Stimulated activated CD4-positive, alpha-beta T cell treated with anti-CD3 and anti-CD28 coated beads, Interleukin-12 subunit alpha, Interleukin-12 subunit beta, amount 100 ng/mL, for 4 hours (primary cell): Measurements from ENCODE around the gene CKAP2.
"Not testable (repeated sequence)": the region's sequence is repeated elsewhere in the genome, so short reads cannot be mapped to it uniquely, and the experiment has no call there.

Experiments
- DNase-seq: peaks from one replicate; pipeline ENCODE4 v3.0.0-alpha.2; 2020

Gene CKAP2

DNA sequence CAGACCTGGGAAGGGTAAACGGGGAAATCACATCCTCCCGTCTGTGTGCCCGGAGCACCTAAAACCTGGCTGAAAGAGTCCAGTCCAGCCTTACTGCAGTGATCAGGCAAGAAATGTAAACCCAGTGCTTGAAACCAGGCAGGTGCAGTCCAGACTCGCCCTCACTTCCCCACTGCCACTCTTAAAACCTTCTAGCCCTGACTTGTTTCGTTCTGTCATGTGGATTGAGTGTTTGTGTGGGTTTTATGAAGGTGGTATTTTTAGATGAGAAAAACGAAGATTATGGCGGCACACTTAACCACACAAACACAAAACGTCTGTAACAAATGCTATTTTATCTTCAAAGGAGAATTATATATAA lies 839 bp upstream of the CKAP2 start:
- DNase-seq: no peak

DNA sequence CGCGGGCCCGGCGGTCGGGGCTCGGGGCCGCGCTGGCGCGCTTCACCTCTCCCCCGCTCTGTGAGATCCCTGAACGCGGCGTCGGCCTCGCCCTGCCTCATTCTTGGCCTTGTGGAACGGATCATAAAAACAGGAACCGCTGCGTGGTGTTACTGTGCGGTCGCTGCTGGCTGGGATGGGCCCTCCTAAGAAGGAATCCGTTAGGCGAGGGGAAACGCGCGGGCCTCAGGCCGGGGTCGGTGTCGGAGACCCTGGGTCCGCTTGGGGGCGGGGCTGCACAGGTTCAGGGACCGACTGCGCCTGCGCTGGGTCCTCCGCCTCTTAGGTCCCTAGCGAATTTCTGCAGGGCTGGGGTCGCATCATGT lies 381 bp downstream of the CKAP2 start:
- DNase-seq: peak; percentile 81

DNA sequence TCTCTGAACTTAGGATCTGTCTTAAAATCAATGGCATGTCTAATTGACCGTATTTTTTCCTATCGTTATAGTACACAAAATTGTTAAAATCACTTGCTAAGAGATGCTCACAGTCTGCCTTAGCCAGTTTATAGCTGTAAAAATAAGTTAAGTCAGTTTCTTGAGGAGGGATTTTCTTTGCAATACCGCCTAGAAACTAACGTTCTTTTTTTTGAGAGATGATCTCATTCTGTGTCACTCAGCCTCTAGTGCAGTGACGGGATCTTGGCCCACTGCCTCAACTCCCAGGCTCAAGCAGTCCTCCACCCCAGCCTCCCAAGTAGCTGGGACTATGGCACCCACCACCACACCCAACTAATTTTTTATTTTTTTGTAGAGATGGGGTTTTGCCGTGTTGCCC lies 4.4 kb downstream of the CKAP2 start:
- DNase-seq: no peak

DNA sequence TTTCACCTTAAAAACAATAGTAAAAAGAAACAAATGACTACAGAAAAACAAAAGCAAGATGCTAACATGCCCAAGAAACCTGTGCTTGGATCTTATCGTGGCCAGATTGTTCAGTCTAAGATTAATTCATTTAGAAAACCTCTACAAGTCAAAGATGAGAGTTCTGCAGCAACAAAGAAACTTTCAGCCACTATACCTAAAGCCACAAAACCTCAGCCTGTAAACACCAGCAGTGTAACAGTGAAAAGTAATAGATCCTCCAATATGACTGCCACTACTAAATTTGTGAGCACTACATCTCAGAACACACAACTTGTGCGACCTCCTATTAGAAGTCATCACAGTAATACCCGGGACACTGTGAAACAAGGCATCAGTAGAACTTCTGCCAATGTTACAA lies 6.0 kb downstream of the CKAP2 start:
- DNase-seq: no peak

DNA sequence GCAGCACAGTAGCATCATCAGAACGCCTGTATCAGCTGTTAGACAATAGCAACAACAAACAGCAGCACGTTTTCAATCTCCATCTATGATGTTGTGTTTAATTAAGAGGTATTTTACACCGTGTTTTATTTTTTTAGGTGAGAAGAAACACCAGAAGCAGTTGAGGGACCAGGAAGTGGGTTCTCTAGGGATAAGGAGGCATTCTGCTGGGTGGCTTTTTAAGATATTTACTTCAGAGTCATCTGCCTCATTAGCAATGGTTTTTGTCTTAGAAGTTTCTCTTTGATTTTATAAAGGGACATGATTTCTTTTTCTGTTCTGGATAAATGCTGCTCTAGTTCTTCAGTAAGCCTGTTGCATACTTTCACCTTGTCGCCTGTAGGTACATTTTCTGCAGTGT lies 8.2 kb downstream of the CKAP2 start:
- no peak for DNase-seq

DNA sequence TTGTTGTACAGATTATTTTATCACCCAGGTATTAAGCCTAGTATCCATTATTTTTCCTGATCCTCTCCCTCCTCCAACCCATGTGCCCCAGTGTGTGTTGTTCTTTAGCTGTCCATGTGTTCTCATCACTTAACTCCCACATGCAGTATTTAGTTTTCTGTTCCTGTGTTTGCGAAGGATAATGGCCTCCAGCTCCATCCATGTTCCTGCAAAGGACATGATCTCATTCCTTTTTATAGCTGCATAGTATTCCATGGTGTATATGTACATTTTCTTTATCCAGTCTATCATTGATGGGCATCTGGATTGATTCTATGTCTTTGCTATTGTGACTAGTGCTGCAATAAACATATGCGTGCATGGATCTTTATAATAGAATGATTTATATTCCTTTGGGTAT lies 13.2 kb downstream of the CKAP2 start:
- not testable (repeated sequence) for DNase-seq

DNA sequence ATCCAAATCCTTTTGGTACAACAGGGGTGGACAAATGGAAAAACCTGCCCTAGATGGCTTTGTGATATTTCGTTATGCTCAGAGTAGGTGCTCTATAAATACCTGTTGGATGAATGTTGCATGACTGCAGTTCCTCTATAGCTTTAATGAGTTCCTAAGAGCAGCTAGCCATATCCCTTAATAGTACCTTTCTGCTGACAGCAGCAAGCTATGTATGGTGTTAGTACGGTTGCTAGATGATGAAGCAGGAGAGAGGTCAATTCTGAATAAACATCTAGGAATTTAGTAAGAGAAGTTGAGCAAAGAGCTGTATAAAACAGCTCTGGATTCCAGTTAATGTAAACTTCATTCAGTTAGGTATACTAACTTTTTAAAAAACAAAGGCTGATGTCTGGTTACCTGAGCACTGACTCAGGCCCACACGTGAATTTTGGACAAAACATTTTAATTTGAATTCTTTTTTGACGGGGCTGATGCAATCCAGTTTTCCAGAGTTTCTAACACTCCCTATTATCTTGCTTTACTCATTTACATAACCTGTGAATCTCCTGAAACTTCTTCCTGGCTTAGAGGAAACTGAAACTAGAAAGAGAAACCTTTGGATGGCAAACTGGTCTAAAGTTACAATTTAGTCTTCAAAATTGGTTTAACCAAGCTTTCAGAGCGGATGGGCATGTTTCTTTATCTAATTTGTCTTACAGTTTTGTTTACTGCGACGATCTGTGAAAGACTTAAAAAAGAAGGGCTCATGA lies 25.6 kb downstream of the CKAP2 start:
- not testable (repeated sequence) for DNase-seq

DNA sequence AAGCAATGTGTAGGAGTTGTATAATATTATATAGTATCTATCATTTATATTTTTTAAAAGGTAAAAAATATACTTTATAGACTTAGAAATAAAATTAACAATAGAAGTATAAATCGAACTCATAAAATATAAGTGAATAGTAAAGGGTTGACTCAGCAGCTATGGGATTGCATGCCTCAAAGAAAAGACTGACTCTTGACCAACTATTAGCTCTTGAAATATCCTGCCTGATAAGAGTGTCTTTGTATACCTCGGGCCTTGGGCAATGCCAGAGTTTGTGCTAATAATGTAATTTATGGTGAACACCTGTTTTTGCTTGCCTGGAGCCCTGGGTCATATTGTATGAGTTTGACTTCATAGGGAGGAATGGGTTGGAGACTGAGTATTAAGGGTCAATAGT lies 31.8 kb downstream of the CKAP2 start:
- DNase-seq: not testable (repeated sequence)

DNA sequence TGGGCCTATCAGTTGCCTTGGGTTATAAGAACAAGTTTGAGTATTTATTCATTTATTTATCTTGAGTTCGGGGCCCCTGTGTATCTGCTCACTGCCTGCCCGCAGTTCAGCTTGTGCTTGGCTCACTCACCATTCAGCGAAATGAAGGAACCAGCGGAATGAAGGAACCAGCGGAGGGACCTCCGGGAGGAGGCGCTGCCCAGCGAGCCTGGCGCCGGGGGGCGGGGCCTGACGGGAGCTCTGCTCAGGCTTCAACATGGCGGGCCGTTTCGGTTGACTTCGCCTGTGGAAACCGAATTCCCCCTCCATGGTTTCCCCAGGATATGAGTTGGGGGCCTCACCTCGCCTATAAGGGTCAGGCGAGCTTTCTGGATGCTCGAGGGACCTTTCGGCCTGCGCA lies 33.5 kb downstream of the CKAP2 start:
- DNase-seq: not testable (repeated sequence)

DNA sequence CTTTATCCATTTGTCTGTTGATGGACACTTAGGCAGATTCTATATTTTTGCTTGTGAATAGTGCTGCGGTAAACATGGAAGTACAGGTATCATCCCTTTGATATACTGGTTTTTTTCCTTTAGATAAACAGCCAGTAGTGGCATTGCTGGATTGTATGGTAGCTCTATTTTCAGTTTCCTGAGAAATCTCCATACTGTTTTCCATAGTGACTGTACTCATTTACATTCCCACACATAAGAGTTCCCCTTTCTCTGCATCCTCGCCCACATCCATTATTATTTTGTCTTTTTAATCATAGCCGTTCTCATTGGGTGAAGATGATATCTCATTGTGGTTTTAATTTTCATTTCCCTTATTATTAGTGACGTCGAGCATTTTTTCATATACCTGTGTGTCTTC lies 35.7 kb downstream of the CKAP2 start:
- not testable (repeated sequence) for DNase-seq

DNA sequence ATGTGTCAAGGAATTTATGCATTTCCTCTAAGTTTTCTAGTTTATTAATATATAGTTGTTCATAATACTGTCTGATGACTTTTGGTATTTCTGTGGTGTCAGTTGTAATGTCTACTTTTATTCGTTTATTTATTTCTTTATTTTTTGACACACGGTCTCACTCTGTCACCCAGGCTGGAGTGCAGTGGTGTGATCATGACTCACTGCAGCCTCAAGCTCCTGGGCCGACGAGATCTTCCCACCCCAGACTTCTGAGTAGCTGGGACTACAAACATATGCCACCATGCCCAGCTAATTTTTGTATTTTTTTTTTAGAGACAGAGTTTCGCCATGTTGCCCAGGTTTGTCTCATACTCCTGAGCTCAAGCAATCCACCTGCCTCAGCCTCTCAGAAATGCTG lies 39.0 kb downstream of the CKAP2 start:
- DNase-seq: not testable (repeated sequence)

DNA sequence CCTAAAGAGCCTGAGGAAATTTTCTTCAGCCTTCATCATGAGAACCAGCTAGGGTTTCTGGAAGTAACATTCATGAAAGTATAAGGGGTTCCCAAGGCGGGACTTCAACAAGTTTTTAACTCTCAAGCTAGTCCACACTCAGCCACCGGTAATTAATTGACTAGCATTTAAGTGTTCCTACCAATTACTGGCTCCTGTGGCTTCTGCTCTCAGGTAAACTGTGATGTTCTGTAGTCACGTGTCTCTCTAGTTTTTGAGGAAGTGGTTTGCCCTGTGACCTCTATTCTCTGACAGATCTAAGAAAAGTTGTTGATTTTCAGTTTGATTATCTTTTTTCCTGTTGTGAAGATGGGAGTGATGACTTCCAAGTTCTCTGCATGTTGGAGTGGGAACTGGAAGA lies 42.7 kb downstream of the CKAP2 start:
- DNase-seq: not testable (repeated sequence)

DNA sequence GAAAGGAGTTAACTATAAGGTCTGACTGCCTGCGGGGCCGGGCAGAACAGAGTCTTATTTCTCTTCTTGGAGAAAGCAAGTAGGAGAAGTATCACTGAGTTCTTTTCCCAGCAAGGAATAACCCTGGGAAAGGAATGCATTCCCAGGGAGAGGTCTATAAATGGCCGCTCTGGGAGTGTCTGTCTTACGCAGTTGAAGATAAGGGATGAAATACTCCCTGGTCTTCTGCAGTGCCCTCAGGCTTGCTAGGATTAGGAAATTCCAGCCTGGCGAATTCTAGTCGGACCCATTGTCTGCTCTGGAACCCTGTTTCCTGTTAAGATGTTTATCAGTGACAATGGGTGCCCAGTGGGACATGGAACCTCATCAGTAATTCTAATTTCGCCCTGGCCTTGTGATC lies 47.0 kb downstream of the CKAP2 start:
- DNase-seq: not testable (repeated sequence)

DNA sequence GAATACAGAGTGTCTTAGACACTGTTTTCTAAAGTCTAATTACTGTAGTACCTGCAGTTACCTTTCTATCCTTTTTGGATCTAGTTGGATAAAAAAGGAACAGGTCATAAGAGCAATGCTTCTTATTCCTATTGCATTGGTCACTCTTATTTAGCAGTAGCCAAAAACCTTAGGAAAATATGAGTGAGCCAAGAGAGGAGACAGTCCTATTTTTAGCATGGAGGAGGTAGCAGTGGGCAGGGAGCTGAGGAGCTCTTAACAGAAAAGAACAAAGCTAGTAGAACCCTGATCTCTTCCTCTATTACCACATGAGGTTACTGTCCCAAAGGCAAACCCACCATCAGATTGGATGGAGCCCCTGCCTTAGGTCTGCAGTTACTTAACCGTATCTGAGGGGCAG lies 50.6 kb downstream of the CKAP2 start:
- DNase-seq: not testable (repeated sequence)

DNA sequence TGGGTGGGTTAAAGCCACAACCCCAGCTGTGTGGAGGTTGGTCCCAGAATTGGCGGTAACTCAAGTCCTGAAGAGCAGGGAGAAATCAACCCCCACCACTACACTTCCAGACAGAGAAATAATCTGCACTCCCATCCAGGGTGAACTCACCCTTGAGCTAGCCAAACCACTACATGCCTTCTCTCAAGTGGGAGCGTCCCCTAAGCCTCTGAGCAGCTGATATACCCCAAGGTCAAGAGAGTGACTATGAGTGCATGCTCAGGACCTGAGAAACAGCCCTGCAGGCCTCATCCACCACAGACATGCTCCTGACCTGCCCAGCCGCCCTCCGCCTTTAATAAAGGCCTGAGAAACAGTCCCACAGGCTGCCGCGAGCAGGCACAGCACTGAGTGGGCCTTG lies 54.3 kb downstream of the CKAP2 start:
- DNase-seq: not testable (repeated sequence)

DNA sequence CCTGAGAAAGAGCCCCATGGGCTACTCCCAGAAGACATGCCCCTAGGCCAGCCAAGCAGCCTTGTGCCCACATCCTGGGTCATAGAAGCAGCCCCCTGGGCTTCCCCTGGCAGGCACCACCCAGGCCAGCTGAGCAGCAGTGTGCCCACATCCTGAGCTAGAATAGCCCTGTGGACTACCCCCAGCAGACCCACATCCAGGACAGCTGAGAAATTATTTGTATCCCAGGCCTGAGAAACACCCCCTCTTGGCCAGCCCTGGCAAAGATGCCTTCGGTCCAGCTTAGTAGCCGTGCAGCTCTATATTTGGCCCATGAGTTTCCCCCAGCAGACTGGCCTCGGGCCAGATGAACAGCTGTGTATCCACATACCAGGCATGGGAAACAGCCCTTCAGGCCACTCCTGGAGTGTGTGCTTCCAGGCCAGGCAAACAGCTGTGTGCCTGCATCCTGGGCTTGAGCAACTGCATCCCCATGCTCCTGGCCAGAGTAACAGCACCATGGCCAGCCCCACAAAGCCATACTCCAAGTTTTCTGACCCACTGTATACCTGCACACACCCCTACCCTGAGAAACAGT lies 55.0 kb downstream of the CKAP2 start:
- not testable (repeated sequence) for DNase-seq

DNA sequence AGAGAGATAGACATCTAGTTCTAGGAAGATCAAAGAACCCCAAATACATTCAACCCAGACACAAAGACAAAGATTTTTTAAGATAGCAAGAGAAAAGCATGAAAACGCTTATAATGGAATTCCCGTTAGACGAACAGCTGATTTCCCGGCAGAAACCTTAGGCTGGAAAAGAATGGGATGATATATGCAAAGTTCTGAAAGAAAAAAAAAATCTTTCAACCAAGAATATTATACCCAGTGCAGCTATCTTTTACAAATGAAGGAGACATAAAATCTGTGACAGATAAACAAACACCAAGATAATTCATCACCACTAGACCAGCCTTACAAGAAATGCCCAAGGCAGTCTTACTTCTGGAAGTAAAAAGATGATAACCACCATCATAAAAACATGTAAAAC lies 56.3 kb downstream of the CKAP2 start:
- not testable (repeated sequence) for DNase-seq

DNA sequence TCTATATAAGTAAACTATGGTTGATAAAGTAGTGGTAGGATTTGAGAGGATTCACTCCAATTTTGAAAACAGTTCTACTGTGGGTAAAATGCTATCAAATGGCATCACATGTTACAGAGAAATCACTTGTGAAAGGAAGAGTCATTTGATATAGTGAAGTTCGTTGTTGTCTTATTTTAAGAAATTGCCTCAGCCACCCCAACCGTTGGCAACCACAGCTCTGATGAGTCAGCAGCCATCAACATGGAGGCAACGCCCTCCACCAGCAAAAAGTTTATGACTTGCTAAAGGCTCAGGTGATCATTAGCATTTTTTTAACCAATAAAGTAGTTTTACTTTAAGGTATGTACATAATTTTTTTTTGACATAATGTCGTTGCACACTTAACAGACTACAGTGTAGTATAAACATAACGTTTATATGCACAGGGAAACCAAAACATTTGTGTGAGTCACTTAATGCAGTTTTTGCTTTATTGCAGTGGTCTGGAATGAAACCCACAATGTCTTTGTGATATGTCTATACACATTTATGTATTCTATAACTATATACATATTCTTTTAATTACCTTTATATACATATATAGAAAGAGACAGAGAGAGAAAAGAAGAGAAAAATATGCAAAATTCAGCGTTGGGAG lies 58.8 kb downstream of the CKAP2 start:
- not testable (repeated sequence) for DNase-seq

DNA sequence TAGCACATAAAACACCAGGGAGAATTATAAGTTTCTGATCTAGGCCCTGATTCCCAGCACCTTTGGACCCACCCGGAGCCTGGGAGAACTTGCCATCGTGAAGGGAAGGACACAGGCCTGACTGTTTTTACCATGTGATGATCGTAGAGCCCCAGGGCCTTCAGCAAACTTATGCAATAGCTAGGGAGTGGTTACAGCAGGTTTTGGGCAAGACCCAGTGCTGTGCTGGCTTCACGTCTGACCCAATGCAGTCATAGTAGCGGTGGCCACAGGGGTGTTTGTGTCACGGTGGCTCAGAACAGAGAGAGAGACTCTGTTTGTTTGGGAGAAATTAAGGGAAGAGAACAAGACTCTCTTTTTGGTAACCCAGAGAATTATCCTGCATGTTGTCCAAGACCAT lies 68.0 kb downstream of the CKAP2 start:
- not testable (repeated sequence) for DNase-seq
